ENCODE data around the gene KCNA5. TPM values are rescaled to one million over a fixed set of nuclear protein-coding genes. Genes with fewer than 3 reads are reported as not detected.

Gene KCNA5
- total RNA-seq, 1 donor from 2014 or later = 11.4 TPM

Other genes with a start within 250 kb of the KCNA5 start
- gene KCNA1, start 134.0 kb upstream of the KCNA5 start, total RNA-seq = 7.3 TPM